LoVo (cell line): ENCODE measurements around the gene C19orf81.
"Not testable (repeated sequence)": the region's sequence is repeated elsewhere in the genome, so short reads cannot be mapped to it uniquely, and the experiment has no call there.

Experiments
- DNase-seq: peaks from one replicate; pipeline ENCODE4 v3.0.0-alpha.2; 2016; ENCODE audit warnings: low spot score

The C19orf81 gene

DNA sequence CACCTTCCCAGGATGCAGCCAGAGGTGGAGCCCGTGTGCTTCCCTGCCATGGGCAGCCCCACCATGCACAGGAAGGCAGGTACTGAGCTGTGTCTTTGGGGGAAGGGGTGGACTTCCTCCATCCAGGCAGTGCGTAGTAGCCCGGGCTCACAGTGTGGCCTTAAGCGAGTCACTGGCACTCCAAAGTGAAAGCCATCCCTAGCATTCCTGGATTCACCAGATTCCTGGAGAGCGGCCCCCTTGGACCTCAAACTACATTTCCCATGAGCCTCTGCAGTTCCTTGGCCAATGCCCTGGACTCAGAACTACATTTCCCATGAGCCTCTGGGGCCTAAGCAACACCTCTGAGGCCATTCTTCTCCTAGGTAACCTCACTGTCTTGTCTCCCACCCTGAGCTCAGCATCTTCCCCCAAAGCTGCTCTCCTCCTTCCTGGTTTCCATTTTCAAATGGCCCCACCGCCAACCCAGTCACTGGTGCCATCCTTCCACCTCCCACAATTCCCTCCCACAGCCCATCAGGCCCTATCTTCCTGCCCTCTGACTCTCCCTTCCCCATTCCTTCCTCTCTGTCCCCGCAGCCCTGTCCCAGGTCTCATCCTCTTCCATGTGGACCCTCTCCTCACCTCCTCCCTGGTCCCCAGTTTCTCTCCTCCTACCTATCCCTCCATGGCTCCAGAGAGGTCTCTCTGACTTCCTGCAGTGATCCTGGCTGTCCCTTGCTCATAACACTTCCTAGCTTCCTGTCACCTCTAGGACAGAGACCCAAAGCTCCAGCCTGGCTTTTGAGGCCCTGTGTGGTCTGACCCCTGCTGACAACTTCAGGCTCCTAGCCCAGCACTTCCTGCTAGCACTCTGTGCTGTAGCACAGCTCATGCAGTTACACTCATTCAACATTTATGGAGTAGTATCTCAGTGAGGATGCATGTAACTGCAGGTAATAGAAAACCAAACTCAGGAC, at the start of gene C19orf81:
Gene C19orf81, plus strand, starts transcription at position 13 of the 959 bp plus-strand sequence. Its CDS starts 0 bp downstream, at position 13.
- DNase-seq, result peak; percentile 7

DNA sequence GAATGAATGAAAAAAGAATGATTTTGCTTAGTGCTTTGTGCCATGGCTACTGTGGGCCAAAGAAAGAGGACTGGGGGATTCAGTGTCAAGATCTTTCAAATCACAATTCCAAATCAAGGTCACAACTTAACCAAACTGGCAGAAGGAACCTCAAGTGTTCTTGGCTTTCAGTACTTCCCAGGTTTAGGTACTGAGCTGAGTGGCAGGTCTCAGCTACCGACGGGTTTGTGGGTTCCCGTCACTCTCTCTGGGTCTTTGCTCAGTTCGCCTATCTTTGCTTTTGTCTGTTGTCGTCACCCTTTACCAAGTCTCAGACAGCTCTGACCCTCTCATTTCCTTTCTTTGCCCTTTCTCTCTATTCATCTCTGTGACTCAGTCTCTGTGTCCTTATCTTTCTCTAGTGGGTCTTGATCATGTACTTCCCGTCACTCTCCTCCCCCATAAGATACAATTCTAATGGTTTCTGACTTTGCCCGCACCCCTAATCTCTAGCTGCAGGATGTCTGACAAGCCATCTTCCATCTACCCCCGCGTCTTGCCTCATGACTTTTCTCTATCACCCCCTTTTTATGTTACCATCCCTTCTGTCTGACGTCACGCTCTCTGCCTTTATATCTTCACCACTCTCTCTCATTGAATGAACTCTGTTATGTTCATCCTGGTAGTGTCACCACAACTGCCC, 47.7 kb upstream of the C19orf81 start:
- DNase-seq, result no peak

DNA sequence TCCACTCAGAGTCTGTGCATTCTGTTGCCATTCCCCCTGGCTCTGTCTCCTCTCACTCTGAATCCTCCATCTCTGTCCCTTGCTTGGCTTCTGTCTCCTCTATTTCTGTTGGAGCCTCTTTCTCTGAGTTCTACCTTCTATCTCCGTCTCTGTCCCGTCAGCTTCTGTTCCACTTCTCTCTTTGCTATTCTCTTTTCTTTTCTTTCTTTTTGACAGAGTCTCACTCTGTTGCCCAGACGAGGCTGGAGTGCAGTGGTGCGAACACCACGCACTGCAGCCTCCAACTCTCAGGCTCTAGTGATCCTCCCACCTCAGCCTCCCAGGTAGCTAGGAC, 47.2 kb upstream of the C19orf81 start:
- no peak for DNase-seq

DNA sequence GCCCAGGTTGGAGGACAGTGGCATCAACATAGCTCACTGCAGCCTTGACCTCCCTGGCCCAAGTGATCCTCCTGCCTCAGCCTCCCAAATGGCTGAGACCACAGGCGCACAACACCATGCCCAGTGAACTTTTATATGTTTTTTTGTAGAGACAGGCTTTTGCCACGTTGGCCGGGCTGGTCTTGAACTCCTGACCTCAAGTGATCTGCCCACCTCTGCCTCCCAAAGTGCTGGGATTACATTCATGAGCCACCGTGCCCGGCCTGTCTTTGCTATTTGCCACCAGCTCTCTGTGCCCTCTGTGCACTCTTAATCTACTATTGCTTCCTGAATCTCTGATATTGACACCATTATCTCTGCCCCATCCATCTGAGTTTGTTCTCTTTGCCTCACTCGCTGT, 46.7 kb upstream of the C19orf81 start:
- DNase-seq, result no peak

DNA sequence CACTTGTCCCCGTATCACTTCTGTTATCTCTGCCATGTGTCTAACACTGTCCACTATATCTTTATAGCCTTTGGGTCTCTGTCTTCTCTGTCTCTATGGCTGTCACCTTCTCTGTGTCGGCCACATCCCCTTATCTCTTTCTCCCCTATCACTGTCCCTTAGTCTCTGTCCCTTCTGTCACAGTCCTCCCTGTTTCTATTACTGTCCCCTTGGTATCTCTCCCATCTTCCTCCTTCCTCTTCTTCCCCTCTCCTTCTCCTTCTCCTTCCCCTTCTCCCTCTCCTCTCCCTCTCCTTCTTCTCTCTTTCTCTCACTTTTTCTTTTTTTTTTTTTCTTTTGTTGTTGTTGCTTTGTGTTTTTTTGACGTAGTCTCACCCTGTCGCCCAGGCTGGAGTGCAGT, 46.3 kb upstream of the C19orf81 start:
- no peak for DNase-seq

DNA sequence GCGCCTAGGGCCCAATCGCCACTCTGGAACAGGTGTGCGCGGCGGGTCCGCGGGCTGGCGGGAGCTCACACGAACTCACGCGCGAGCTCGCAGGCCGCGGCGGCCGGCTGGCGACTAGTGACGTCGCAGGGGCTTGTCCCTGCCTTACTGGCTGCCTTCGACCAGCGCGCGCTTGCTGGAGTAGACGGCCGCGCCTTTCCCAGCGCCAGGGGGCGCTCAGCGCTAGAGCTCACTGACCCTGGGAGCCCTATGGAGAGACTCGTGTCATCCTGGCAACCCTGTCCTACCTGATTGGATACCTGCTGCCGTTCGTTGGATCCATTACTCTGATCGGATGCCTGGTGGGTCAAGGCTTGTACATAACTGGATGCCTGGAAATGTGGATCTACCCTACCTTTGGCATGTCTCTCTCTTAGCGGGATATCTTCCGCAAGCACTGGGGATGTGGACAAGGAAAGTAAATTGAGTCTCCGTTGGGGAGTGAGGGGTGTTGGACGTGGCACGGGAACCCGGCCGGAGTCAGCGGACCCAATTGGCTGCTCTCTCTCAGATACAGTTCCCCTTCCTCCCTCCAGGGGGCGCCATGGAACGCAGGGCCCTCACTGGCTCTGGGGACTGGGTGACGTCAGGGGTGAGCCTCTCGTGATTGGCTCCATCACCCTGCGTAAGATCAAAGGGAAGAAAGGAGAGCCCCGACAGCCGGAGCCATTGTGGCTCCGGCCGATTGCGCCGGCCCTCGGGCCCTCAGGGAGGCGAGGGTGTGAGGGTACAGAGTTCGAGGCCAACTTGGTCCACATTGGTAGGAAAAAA, 44.8 kb upstream of the C19orf81 start:
- not testable (repeated sequence) for DNase-seq

DNA sequence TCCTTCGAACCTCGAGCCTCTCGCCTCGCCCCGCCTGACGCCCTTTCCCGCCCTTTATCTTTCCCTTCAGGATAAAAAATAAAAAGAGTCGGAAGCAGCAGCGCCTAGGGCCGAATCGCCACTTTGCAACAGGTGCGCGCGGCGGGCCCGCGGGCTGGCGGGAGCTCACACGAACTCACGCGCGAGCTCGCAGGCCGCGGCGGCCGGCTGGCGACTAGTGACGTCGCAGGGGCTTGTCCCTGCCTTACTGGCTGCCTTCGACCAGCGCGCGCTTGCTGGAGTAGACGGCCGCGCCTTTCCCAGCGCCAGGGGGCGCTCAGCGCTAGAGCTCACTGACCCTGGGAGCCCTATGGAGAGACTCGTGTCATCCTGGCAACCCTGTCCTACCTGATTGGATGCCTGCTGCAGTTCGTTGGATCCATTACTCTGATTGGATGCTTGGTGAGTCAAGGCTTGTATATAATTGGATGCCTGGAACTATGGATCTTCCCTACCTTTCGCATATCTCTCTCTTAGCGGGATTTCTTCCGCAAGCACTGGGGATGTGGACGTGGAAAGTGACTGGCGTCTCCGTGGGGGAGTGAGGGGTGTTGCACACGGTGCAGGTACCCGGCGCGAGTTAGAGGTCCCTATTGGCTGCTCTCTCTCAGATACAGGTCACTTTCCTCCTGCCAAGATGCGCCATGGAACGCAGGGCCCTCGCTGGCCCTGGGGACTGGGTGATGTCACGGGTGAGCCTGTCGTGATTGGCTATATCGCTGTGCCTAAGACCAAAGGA, 43.0 kb upstream of the C19orf81 start:
- DNase-seq, result not testable (repeated sequence)

DNA sequence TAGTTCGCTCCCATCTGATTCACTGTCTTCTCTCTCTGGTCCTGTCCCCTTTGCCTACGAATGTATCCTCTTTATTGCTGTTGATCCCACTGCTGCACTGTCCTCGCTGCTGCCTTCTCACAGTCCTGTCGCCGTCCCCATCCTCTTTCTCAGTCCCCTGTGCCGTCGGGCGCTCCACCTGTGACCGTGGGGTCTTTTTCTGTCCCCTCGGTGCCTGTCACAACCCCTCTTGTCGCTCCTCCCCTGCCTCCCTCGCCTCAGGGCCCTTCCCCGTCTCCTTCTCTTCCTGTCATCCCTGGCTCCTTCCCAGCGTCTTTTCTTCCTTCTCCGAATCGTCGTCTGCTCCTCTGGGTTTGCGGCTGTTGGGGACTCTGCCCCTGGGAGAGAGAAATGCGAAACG, 41.9 kb upstream of the C19orf81 start:
- DNase-seq, result no peak

DNA sequence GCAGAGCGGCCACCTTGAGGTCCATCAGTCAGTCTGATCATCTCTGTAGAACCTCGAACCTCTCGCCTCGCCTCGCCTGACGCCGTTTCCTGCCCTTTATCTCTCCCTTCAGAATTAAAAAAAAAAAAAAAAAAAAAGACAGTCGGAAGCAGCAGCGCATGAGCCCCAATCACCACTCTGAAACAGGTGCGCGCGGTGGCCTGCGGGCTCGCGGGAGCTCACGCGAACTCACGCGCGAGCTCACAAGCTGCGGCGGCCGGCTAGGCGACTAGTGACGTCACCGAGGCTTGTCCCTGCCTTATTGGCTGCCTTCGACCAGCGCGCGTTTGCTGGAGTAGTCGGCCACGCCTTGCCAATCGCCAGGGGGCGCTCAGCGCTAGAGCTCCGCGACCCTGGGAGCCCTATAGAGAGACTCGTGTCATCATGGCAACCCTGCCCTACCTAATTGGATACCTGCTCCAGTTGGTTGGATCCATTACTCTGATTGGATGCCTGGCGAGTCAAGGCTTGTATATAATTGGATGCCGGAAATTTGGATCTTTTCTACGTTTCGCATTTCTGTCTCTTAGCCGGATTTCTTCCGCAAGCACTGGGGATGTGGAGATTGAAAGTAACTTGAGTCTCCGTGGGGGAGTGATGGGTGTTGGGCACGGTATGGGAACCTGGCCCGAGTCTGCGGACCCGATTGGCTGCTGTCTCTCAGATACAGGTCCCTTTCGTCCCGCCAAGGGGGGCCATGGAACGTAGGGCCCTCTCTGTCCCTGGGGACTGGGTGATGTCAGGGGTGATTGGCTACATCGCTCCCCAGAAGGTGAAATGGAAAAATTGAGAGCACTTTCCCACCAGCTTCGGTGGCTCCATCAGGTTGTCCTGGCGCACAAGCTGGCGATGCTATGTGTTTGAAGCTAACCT, 41.1 kb upstream of the C19orf81 start:
- DNase-seq, result no peak

DNA sequence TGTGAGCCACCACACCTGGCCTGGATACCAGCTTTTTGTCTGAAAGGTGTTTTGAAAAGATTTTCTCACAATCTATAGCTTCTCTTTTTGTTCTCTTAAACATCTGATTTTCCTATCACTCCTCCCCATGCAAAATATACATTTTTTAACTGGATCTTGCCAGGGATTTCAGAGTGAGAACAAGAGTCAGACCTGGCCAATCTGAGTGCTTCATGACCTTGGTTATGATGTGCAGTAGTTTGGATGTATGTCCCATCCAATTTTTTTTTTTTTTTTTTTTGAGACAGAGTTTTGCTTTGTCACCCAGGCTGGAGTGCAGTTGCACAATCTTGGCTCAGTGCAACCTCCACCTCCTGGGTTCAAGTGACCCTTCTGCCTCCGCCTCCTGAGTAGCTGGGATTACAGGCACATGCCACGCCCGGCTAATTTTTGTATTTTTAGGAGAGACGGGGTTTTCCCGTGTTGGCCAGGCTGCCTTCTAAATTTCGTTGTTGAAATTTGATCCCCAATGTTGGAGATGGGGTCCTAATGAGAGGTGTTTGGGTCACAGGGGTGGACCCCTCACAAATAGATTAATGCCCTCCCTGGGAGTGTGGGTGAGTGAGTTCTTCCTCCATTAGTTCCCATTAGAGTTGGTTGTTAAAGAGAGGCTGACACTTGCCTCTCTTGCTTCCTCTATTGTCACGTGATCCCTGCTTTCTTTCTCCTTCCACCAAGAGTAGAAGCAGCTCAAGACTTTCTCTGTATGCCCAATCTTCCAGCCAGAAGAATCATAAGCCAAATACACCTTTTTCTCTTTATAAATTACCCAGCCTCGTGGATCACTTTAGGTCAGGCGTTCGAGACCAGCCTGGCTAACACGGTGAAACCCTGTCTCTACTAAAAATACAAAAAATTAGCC, 36.5 kb upstream of the C19orf81 start:
- not testable (repeated sequence) for DNase-seq

DNA sequence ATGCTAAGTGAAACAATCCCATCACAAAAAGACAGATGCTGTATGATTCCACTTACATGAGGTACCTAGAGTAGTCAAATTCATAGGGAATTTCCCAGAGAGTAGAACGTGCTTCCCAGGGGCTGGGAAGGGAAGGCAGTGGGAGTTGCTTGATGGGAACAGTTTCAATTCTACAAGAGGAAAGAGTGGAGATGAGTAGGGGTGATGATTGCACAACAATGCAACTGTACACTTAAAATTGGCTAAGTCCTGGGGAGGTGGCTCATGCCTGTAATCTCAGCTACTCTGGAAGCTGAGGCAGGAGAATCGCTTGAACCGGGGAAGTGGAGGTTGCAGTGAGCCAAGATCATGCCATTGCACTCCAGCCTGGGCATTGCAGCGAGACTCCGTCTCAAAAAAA, 30.9 kb upstream of the C19orf81 start:
- not testable (repeated sequence) for DNase-seq

DNA sequence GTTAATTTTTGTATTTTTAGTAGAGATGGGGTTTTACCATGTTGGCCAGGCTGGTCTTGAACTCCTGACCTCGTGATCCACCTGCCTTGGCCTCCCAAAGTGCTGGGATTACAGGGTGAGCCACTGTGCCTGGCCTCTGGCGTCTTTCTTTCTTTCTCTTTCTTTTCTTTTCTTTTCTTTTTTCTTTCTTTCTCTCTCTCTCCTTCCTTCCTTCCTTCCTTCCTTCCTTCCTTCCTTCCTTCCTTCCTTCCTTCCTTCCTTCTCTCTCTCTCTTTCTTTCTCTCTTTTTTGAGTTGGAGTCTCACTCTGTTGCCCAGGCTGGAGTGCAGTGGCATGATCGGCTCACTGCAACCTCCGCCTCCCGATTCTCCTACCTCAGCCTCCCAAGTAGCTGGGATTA, 30.1 kb upstream of the C19orf81 start:
- DNase-seq, result not testable (repeated sequence)

DNA sequence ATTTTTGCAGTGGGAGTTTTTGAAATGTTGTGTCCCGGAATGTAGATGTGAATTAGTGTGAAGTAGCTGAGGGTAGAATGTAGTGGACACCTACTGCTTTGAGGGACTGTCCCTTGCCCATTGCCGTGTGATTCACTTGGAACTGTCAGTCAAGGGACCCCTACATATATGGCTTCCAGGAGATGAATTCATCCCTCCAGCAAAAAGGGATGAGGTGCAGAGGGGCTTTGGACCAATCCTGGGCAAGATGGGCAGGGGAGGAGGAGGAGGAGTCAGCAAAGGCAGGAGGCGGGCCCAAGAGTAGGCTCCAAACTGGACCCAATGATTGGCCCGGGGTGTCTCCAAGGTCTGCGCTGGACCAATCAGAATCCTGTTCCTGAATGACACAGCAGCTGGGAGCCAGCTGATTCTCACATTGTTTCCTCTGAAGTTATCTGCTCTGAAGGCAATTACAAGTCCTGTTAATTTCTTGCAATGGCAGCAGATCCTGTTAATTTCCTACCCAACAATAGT, 28.8 kb upstream of the C19orf81 start:
- DNase-seq, result not testable (repeated sequence)

DNA sequence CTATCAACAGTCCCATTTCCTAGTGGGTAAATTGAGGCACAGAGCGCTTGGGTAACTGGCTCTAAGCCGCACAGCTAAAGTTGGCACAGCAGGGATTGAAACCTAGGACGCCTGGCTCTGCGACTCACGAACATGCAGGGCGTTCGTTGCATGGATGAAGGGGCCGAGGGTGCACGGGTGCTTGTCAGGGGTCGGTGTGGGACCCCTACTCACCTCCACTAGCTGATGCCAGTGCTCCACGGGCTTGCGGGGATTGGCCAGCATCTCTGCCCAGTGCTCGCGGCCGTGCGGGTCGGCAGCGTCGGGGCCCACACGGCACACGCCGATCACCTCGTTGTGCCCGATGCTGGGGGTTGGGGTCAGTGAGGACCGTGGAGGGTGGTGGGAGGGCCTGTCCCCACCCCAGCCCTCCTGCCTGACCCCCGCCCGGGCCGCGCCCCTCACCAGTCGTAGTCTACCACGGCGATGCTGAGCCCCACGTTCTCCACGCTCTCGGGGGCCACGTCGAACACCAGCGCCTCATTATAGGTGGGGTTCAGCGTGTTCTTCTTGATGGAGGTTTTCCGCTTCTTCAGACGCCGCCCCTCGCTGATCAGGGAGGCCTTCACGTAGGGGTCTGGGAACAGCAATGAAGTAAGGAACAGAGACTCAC, 24.2 kb upstream of the C19orf81 start:
- no peak for DNase-seq

DNA sequence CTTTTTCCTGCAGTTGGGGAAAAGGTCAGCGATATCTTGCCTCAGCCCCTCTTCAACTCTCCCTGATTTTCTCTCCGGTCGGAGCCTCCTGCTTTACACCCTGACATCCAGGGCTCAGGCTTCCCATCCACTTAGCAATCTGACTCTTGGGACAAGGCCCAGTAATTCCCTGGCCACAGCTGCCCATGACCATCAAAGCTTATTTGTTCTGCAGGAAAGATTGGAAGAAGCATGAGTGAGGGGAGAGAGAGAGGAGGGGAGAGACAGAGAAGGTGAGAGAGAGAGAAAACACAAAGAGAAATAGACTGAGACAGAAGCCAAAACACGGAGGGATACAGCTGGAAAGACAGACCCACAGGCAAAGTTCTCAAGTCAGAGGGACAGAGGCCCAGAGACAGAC, 23.2 kb upstream of the C19orf81 start:
- no peak for DNase-seq

DNA sequence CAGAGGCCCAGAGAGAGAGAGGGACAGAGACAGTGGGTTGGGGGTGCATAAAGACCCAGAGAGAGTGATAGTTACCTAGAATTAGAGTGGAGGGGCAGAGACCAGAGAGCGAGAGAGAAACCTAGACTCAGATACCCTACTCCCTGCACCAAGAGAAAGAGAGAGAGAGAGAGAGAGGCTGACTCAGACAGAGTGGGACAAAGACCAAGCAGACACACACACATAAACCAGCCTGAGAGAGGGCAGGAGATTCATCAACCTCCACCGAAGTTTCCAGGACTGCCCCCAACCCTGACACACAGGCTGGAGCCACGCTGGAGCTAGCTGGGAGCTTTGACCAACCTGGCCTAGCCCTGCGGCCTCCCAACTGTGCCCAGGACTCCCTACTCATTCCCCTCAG, 22.4 kb upstream of the C19orf81 start:
- DNase-seq, result no peak

DNA sequence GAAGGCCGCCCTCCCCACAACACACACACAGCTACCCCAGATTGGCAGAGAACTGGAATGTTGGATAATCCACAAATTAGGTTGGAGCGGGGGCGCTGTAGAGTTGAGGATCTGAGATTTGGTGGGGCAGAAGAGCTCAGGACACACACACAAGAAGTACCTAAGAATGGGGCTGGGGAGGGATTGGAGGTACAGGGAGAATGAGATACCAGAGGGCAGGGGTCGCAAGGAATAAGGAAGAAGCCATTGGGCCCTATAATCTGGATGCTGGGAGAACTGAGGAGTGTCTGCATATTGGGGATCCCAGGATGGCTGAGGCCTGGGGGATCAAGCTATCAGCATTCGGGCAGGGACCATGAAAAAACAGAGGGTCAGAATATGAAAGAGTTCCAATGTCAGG, 21.1 kb upstream of the C19orf81 start:
- DNase-seq, result no peak

DNA sequence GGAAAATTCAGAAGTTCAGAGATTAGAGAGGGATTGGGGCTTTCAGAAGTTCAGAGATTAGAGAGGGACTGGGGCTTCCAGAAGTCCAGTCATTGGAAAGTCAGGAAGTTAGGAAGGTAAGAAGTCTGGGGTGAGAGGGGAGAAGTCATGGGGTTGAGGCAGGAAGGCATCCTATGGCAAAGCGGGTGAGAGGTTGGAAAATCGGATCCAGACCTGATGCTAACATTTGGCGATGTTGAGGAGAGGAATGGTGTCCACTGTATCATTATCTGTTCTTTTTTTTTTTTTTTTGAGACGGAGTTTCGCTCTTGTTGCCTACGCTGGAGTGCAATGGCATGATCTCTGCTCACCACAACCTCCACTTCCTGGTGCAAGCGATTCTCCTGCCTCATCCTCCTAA, 20.7 kb upstream of the C19orf81 start:
- DNase-seq, result no peak

DNA sequence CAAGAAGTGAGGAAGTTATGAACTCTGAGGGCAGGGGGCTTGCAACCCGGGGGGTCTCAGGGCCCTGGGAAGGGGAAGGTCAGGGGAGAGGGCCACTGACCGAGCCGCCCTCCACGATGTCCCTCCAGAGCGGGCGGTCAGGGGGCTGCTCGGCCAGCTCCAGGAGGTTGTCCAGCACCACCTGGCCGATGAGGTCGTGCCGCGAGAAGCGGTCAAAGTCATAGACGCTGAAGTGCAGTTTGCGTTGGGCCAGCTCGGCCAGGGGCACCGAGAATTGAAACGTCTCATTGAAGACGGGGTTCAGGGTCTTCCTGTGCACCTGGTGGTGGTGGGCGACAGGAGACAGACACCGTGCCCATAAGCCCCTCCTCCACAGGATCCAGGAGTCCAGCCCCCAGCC, 20.1 kb upstream of the C19orf81 start:
- DNase-seq, result no peak
